Measurements from ENCODE around the gene LGMN. TPM values are rescaled to one million over a fixed set of nuclear protein-coding genes. Genes with fewer than 3 reads are reported as not detected.

Gene LGMN
- total and polyA plus RNA-seq, 2 of the 13 experiments (the other 11 are each of a cell fraction or from before 2014, with no cell fraction given) = 28.9 to 76.4 TPM

GRCh38 chr14:92724516-92725340 lies 23.7 kb downstream of the LGMN start:
- no TSS peak for BruUV-seq (replicated peaks)
- Histone ChIP-seq H3K4me1 (ENCODE audit: insufficient read depth, low read length) (peaks cover 36% of the 10 kb centered on the region), H3K4me3 (replicated peaks in 1 of 3; ENCODE audit: insufficient read depth in 1 of 3, low read depth in 2 of 3, low read length in 3 of 3) (peak overlapping the region in 2 of 3 experiments; percentile 40 to 48; a peak in 4 of 6 replicates), H3K9me3 (ENCODE audit: low read length) (no peaks in the 10 kb centered on the region), H3K36me3 (replicated peaks in 1 of 2; ENCODE audit: control insufficient read depth in 1 of 2, insufficient read depth in 2 of 2, low read length in 2 of 2) (peaks cover 0 to 3% of the 10 kb centered on the region in 2 experiments; a peak in 1 of 5 replicates), H3K79me2 (ENCODE audit: insufficient read depth, low read length) (no peaks in the 10 kb centered on the region), H4K20me1 (ENCODE audit: insufficient read depth, low read length) (no peaks in the 10 kb centered on the region), H3K9ac (ENCODE audit: insufficient read depth, low read depth, low read length) (peak overlapping the region; percentile 19), H3K27ac (ENCODE audit: extremely low read length, insufficient read depth, low read length) (peak overlapping the region; percentile 61), H3K27me3 (ENCODE audit: control insufficient read depth in 1 of 2, insufficient read depth in 2 of 2, low read length in 2 of 2) (no peaks in the 10 kb centered on the region), H3K4me2 (ENCODE audit: low read depth, low read length) (peak overlapping the region; percentile 74), H2AFZ (ENCODE audit: low read length) (no peak overlapping the region)
- peak; percentile 95 for FAIRE-seq
- POLR2A ChIA-PET = interaction anchor here (0.8 to 3.6 kb wide), 3 partner anchors 23 to 69 kb away, joined by 3 to 29 read pairs (median 6); partner anchors contain the start of genes GOLGA5 and LGMN
- 10% methylated on average over 10 of the region's 14 CpGs for WGBS (ENCODE audit: low lambda C conversion rate)
- in situ Hi-C loops (cut with HindIII; ENCODE audit: extremely low pct_ligation_motif_present, low pct_unique_long_range_greater_than_20kb) = no loop called here
- CTCF ChIA-PET (ENCODE audit: low intra/inter-chr PET ratio, low total read pairs) = no interaction called here
- intact Hi-C loops (cut with micrococcal nuclease; ENCODE audit: unreplicated experiment) = loop anchor here (1.0 to 2.0 kb wide), 3 partner anchors 23 to 30 kb away; no protein-coding TSS in a partner anchor
- ATAC-seq = peak; percentile 95
- DNase-seq (ENCODE audit: low spot score) = peak; percentile 89
- 0 out of 2 replicates have a peak, but pooled peaks have one; percentile 25 for TF ChIP-seq POGZ (CRISPR knock-in tag; IDR thresholded peaks at IDR 0.05)
- no peak for TF ChIP-seq ZSCAN21 (CRISPR knock-in tag; IDR thresholded peaks at IDR 0.05; ENCODE audit: borderline replicate concordance)
- TF ChIP-seq PREB (CRISPR knock-in tag; IDR thresholded peaks at IDR 0.05) = no peak
- TF ChIP-seq ZNF337 (CRISPR knock-in tag; IDR thresholded peaks at IDR 0.05; ENCODE audit: borderline replicate concordance, low read depth) = no peak
- peak; percentile 46; the same call in 1 of the 2 replicates for TF ChIP-seq NR2F6 (IDR thresholded peaks at IDR 0.05)
- peak; percentile 43; the same call in 1 of the 2 replicates for TF ChIP-seq NR2F6 (CRISPR knock-in tag; IDR thresholded peaks at IDR 0.05)
- peak; percentile 84 for TF ChIP-seq CEBPG (CRISPR knock-in tag; IDR thresholded peaks at IDR 0.05)
- TF ChIP-seq RXRA (CRISPR knock-in tag; IDR thresholded peaks at IDR 0.05) = peak; percentile 71; the same call in 1 of the 2 replicates
- 0 out of 2 replicates have a peak, but pooled peaks have one; percentile 25 for TF ChIP-seq ZNF431 (CRISPR knock-in tag; IDR thresholded peaks at IDR 0.05; ENCODE audit: borderline replicate concordance, low read depth)
- TF ChIP-seq ATF7 (IDR thresholded peaks at IDR 0.05) = no peak
- no peak for TF ChIP-seq ATF7 (CRISPR knock-in tag; IDR thresholded peaks at IDR 0.05)
- peak in 1 of 2 experiments; percentile 54; a peak in 2 of 4 replicates for TF ChIP-seq EP300 (IDR thresholded peaks at IDR 0.05; ENCODE audit: low read depth in 2 of 2, low read length in 2 of 2)
- no peak for TF ChIP-seq EP300 (CRISPR knock-in tag; IDR thresholded peaks at IDR 0.05; ENCODE audit: borderline replicate concordance)
- no peak for TF ChIP-seq RARG (CRISPR knock-in tag; IDR thresholded peaks at IDR 0.05; ENCODE audit: low read depth)
- peak; percentile 38; the same call in 1 of the 2 replicates for TF ChIP-seq SAP130 (CRISPR knock-in tag; IDR thresholded peaks at IDR 0.05; ENCODE audit: low read depth)
- no peak for TF ChIP-seq SMAD9 (CRISPR knock-in tag; IDR thresholded peaks at IDR 0.05)
- TF ChIP-seq TP53 (CRISPR knock-in tag; conservative IDR thresholded peaks at IDR 0.05) = no peak
- 0 out of 2 replicates have a peak, but pooled peaks have one; percentile 32 for TF ChIP-seq MTA1 (CRISPR knock-in tag; IDR thresholded peaks at IDR 0.05; ENCODE audit: borderline replicate concordance)
- TF ChIP-seq IRF2 (CRISPR knock-in tag; IDR thresholded peaks at IDR 0.05) = no peak
- TF ChIP-seq RAD51 (IDR thresholded peaks at IDR 0.05; ENCODE audit: borderline replicate concordance) = no peak
- 0 out of 2 replicates have a peak, but pooled peaks have one; percentile 22 for TF ChIP-seq RCOR2 (CRISPR knock-in tag; IDR thresholded peaks at IDR 0.05)
- TF ChIP-seq CENPT (CRISPR knock-in tag; IDR thresholded peaks at IDR 0.05; ENCODE audit: low read depth) = no peak
- 0 out of 2 replicates have a peak, but pooled peaks have one; percentile 21 for TF ChIP-seq SOX5 (CRISPR knock-in tag; IDR thresholded peaks at IDR 0.05; ENCODE audit: borderline replicate concordance)
- no peak for TF ChIP-seq SMARCE1 (IDR thresholded peaks at IDR 0.05; ENCODE audit: borderline replicate concordance)
- peak; percentile 98 for TF ChIP-seq GFI1 (CRISPR knock-in tag; IDR thresholded peaks at IDR 0.05; ENCODE audit: borderline replicate concordance)
- TF ChIP-seq MAFG (CRISPR knock-in tag; IDR thresholded peaks at IDR 0.05) = no peak
- TF ChIP-seq SMAD1 (CRISPR knock-in tag; IDR thresholded peaks at IDR 0.05; ENCODE audit: borderline replicate concordance, low read depth) = 0 out of 2 replicates have a peak, but pooled peaks have one; percentile 37
